ENCODE measurements around the gene ATG4B. TPM values are rescaled to one million over a fixed set of nuclear protein-coding genes. Genes with fewer than 3 reads are reported as not detected.

Gene ATG4B
- total RNA-seq, 1 donor from 2014 or later = 80.7 TPM

DNA sequence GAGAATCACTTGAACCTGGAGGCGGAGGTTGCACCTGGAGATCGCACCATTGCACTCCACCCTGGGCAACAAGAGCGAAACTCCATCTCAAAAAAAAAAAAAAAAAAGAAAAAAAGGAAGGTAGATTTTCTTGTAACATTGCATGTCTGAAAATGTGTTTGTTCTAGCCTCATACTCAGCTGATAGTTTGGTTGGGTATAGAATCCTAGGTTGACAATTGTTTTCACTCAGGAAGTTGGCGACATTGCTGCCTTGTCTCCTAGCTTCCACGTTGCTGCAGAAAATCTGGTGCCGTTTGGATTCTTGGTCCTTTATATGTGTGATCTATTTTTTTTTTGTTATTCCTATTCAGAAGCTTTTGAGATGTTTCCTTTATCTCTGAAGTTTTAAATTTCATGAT lies 69.0 kb downstream of the ATG4B start:
- Mint-ChIP-seq H3K4me1 (peaks cover 5% of the 10 kb centered on the region), H3K9me3 (peaks cover 12% of the 10 kb centered on the region), H3K27ac (no peak overlapping the region), H3K4me3 (no peak overlapping the region), H3K27me3 (ENCODE audit: insufficient read depth, low read depth) (peaks cover 10% of the 10 kb centered on the region), H3K36me3 (peaks cover 44% of the 10 kb centered on the region)
- H3K27me3 ChIP-seq = no peaks in the 10 kb centered on the region
- H2AFZ ChIP-seq (replicated peaks) = no peak overlapping the region
- no peak overlapping the region for H3K4me2 ChIP-seq
- peaks cover 22% of the 10 kb centered on the region for H3K36me3 ChIP-seq
- H3K9ac ChIP-seq = no peak overlapping the region
- peaks cover 8% of the 10 kb centered on the region for H3K4me1 ChIP-seq
- DNase-seq (ENCODE audit: low spot score) = no peak
- H3K4me3 ChIP-seq = no peak overlapping the region
- no peaks in the 10 kb centered on the region for H3K9me3 ChIP-seq (ENCODE audit: low read depth)
- H3F3A ChIP-seq (ENCODE audit: low read depth) = peaks cover 1% of the 10 kb centered on the region
- H4K20me1 ChIP-seq (ENCODE audit: low read depth) = peaks cover 14% of the 10 kb centered on the region
- no peak for TF ChIP-seq EZH2phosphoT487 (IDR thresholded peaks at IDR 0.05)
- TF ChIP-seq, protein P1, sequence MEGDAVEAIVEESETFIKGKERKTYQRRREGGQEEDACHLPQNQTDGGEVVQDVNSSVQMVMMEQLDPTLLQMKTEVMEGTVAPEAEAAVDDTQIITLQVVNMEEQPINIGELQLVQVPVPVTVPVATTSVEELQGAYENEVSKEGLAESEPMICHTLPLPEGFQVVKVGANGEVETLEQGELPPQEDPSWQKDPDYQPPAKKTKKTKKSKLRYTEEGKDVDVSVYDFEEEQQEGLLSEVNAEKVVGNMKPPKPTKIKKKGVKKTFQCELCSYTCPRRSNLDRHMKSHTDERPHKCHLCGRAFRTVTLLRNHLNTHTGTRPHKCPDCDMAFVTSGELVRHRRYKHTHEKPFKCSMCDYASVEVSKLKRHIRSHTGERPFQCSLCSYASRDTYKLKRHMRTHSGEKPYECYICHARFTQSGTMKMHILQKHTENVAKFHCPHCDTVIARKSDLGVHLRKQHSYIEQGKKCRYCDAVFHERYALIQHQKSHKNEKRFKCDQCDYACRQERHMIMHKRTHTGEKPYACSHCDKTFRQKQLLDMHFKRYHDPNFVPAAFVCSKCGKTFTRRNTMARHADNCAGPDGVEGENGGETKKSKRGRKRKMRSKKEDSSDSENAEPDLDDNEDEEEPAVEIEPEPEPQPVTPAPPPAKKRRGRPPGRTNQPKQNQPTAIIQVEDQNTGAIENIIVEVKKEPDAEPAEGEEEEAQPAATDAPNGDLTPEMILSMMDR (IDR thresholded peaks at IDR 0.05) = no peak
- TF ChIP-seq EZH2 (IDR thresholded peaks at IDR 0.05) = no peak
- peaks cover 33% of the 10 kb centered on the region for H3K79me2 ChIP-seq (ENCODE audit: low read depth)
- no peak overlapping the region for H3K27ac ChIP-seq

DNA sequence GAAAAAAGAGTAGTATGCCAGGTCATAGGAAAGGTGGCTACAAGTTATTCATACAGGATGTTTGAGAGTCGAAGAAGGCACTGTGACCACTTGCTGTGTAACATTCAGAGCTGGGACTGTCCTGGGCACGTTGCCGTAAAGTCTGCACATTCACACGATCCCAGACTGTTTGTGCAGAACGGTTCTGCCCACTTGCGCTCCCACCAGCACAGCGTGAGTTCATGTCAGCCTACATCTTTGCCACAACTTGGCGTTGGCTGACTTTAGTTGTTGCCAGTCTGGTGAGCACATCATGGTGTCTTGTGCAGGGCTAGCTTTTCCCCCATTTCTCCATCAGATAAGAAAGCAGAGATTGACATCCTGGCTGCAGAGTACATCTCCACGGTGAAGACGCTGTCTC lies 71.4 kb downstream of the ATG4B start:
- TF ChIP-seq, protein P1 (IDR thresholded peaks at IDR 0.05) = no peak
- TF ChIP-seq EZH2phosphoT487 (IDR thresholded peaks at IDR 0.05) (no peak), EZH2 (IDR thresholded peaks at IDR 0.05) (no peak)
- no peak overlapping the region for H3K9ac ChIP-seq
- H3K27ac ChIP-seq = no peak overlapping the region
- H2AFZ ChIP-seq (replicated peaks) = no peak overlapping the region
- H3K27me3 Mint-ChIP-seq (ENCODE audit: insufficient read depth, low read depth) = peaks cover 5% of the 10 kb centered on the region
- no peak overlapping the region for H3K4me3 Mint-ChIP-seq
- peaks cover 32% of the 10 kb centered on the region for H3K36me3 ChIP-seq
- DNase-seq (ENCODE audit: low spot score) = no peak
- peaks cover 51% of the 10 kb centered on the region for H3K36me3 Mint-ChIP-seq
- no peaks in the 10 kb centered on the region for H3K27me3 ChIP-seq
- no peaks in the 10 kb centered on the region for H3F3A ChIP-seq (ENCODE audit: low read depth)
- no peaks in the 10 kb centered on the region for H3K4me1 ChIP-seq
- H4K20me1 ChIP-seq (ENCODE audit: low read depth) = peaks cover 1% of the 10 kb centered on the region
- H3K9me3 ChIP-seq (ENCODE audit: low read depth) = no peaks in the 10 kb centered on the region
- H3K9me3 Mint-ChIP-seq = peaks cover 10% of the 10 kb centered on the region
- H3K4me1 Mint-ChIP-seq = no peaks in the 10 kb centered on the region
- H3K79me2 ChIP-seq (ENCODE audit: low read depth) = peaks cover 20% of the 10 kb centered on the region
- H3K4me2 ChIP-seq = no peak overlapping the region
- no peak overlapping the region for H3K27ac Mint-ChIP-seq
- no peak overlapping the region for H3K4me3 ChIP-seq

DNA sequence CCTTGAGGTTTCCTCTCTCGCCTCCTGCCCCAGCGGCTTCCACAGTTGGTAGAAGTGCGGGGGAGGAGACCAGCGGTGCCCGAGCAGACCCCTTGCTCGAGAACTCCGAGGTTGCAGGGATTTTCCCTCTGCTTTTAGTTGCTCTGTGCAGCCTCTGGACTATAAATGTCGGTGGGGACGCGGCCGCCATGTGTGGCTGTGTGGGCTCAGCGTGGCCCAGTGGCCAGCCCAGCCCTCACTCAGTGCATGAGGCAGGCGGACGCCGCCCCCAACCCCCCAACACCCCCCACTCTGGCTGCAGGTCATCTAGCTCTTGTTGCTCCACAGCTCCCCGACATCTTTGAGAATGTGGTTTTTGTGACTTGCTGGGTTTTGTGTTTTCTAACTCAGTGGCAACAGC lies 81.6 kb downstream of the ATG4B start:
- TF ChIP-seq EZH2phosphoT487 (IDR thresholded peaks at IDR 0.05) (no peak), EZH2 (IDR thresholded peaks at IDR 0.05) (no peak)
- TF ChIP-seq, protein P1 (IDR thresholded peaks at IDR 0.05) = no peak
- Mint-ChIP-seq H3K4me3 (no peak overlapping the region), H3K36me3 (peaks cover 51% of the 10 kb centered on the region), H3K4me1 (no peaks in the 10 kb centered on the region), H3K9me3 (peaks cover 19% of the 10 kb centered on the region), H3K27ac (no peak overlapping the region), H3K27me3 (ENCODE audit: insufficient read depth, low read depth) (no peaks in the 10 kb centered on the region)
- H3K9ac ChIP-seq = no peak overlapping the region
- no peaks in the 10 kb centered on the region for H3K27me3 ChIP-seq
- no peaks in the 10 kb centered on the region for H3K79me2 ChIP-seq (ENCODE audit: low read depth)
- no peak overlapping the region for H3K4me2 ChIP-seq
- no peak overlapping the region for H3K4me3 ChIP-seq
- no peak overlapping the region for H2AFZ ChIP-seq (replicated peaks)
- no peaks in the 10 kb centered on the region for H4K20me1 ChIP-seq (ENCODE audit: low read depth)
- H3K4me1 ChIP-seq = no peaks in the 10 kb centered on the region
- H3K36me3 ChIP-seq = peaks cover 14% of the 10 kb centered on the region
- no peak for DNase-seq (ENCODE audit: low spot score)
- peaks cover 5% of the 10 kb centered on the region for H3K9me3 ChIP-seq (ENCODE audit: low read depth)
- H3F3A ChIP-seq (ENCODE audit: low read depth) = no peaks in the 10 kb centered on the region
- H3K27ac ChIP-seq = no peak overlapping the region
